GM21515 (cell line): ENCODE results near the gene MYT1.
A peak's percentile ranks its signal among the peaks of the same experiment; 100 is the strongest.
"Not testable (repeated sequence)": the region's sequence is repeated elsewhere in the genome, so short reads cannot be mapped to it uniquely, and the experiment has no call there.

Source experiments
- ATAC-seq: cut with Tn5 transposase; IDR thresholded peaks from one replicate; pipeline ENCODE4 v1.9.1; 2021; ENCODE audit not compliant: unreplicated experiment

MYT1 gene

DNA sequence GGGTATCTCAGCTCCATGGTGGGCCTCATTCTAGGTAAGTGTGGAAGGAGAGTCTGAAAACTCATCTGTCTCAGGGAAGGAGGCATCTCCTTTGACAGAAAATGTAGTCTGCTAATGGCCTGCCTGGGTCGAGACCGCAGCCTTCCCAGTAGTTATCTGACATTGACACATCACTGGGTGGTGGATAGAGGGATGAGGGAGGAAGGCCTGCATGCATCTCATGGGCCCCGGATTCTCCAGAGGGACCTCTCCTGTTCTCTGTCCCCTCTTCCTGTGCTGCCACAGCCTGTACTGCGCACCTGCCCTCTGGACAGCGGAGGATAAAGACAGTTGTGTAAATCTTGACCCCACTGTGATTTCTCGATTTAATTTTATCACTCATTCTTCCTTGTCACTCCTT is 96.0 kb downstream of the MYT1 start:
- no peak for ATAC-seq

DNA sequence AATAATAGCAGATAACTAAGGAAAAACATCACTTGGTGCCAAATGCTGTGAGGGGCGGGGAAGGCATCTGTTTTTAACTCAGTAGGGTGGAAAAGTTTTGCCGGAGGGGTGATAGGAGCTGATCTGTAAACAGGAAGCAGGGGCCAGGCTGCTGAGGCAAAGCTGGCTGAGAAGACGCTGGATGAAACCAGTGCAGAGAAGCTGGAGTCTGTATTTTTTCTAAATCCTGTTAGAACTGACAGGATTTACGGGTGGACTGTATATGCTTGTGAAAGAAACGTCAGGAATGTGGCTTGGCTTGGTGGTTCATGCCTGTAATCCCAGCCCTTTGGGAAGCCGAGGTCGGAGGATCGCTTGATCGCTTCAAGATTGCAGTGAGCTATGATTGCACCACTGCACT is 96.9 kb downstream of the MYT1 start:
- no peak for ATAC-seq

DNA sequence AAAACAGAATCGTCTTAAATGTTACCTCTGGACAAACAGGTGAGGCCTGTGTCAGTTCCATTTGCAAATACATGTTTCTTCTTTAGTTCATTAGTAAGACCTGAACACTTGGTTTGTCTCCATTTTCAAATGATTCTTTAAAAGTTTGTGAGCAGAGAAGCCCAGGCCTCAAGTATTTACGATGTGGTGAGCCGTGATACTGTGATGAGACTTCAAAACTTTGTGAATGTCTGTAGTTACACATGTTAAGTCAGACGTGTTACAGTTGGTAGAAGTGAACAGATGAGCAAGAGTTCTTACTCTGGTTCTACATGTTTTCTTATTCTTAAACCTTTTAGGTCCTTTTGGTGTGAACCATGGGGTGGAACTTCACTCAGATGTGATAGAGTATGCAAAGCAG is 99.8 kb downstream of the MYT1 start:
- ATAC-seq: no peak

DNA sequence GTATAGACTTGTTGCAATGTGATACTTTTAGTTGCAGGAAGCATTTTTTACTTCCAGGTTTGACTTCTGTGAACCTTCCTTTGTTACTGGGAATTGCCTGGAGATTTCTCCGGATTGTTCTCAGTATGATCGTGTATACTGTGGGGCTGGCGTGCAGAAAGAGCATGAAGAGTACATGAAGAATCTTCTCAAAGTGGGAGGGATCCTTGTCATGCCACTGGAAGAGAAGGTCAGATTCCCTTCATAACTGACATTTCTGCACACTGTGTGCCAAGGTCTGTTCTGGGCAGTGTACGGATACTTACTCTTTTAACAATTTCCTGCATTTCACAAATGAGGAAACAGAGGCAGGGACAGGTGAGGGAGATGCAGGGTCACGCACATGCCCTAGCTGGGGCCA is 100.9 kb downstream of the MYT1 start:
- no peak for ATAC-seq

DNA sequence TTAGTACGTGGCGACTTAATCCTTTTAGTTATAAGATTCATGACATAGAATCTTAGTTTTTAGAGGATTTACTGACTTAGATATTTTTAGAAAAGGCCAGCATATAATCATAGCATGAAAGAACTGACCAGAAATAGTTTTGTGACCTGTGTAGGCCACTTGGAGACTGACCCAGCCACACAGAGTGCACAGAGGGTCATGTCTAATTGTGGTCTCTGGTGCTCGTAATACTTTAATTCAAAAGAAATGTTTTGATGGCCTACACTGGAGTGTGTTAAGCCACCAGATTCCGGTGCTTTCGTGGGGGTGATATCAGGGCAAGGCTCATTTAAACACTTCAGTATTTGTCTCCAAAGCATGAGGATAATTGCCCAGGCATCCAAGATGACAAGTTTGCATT is 102.7 kb downstream of the MYT1 start:
- ATAC-seq: no peak

- no peak for ATAC-seq
Measured at GRCh38 chr20:64268174-64268573, 103.9 kb downstream of the MYT1 start.

GRCh38 chr20:64269604-64270411 is 105.6 kb downstream of the MYT1 start:
- no peak for ATAC-seq

DNA sequence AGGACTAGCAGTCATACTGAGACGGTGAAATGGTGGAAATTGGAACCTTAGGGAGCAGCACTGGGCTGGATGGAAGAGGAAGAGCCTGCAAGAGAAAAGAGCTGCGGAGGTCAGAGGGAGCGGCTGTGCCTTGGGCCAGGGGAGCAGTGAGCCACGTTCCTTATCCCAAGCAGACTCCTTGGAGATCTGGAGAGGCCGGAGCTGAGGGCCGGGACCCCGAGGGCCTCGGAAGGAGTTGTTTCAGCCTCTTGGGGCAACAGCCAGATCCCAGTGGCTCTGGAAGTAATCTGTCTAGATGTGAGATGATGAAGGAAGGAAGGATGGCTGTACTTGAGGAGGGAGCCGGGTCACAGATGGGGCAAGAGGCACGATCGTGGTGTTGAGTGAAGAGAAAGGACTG is 107.4 kb downstream of the MYT1 start:
- ATAC-seq: no peak

DNA sequence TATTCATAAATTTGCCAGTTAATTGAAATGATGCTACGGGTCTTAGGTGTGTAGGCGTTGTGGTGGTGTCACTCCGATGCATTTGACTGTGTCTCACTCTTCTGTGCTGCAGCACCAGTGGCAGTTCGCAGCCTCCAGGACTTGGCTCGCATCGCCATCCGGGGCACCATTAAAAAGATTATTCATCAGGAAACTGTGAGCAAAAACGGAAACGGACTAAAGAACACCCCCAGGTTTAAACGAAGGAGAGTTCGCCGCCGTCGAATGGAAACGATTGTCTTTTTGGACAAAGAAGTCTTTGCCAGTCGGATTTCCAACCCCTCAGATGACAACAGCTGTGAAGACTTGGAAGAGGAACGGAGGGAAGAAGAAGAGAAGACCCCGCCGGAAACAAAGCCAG is 108.9 kb downstream of the MYT1 start:
- ATAC-seq: no peak

- ATAC-seq: no peak
Measured at GRCh38 chr20:64276817-64277216, 112.6 kb downstream of the MYT1 start.

- ATAC-seq: no peak
Measured at GRCh38 chr20:64277571-64278316, 113.5 kb downstream of the MYT1 start.

DNA sequence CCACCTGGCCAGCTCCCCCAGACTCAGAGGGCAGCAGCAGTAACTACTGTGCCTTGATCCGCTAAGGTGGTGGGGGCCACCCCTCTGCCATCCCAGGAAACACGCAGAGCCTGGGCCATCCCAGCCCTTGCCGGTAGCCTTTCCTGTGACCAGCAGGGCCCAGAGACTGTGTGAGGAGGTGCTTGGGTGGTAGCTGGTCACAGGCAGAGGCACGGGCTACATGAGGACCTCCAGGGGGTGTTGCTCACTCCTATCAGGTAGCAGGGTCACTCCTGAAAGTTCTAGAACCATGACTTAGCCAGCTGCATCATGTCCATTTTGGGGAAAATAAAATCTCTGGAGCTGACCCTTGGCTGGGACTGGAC is 114.0 kb downstream of the MYT1 start:
- ATAC-seq: no peak

DNA sequence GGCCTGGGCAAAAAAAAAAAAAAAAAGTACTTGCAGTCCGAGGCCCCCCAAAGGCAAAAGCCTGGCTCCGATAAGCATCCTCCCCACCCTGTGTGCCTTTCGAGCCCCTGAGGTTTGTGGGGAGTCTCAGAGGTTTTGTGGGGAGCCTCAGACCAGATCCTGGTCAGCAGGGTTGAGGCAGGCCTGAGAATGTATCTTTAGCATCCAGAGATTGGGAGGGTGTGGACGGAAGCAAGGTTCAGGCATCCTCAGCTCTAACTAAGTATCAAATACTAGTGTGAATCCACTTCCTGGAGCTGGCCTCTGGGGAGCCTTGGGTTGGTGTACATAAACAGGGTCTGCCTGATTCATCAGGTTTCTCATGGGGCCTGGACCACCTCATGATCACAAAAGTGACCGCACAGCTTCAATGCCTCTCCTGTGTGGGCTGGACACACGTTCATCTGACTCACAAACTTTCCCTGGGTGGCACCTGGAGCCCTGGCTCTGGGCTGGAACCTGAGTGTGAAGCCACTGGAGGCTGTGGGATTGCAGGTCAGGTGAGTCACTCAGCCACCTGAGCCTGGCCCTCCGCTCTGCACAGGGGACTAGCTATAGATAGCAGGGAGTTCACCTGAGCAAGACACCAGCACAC is 115.7 kb downstream of the MYT1 start:
- ATAC-seq: no peak

- ATAC-seq: no peak
Measured at GRCh38 chr20:64280460-64280843, 116.2 kb downstream of the MYT1 start.

DNA sequence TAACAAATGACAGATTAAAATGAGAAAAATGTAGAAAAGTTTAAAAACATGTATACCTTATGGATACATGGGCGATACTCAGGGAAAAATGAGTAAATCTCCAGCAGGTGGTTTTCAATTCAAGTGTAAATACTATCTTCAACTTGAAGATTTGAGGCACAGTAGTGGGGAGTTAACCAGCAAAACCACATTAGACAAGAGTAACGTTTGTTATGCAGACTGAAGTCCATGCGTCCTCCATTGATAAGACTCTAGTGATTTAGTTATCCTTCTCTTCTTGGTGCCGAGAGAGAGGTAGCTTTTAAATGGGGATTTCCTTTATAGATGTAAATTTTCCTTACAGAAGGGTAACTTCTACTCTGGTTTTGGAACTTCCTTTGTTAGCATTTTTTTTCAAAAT is 119.4 kb downstream of the MYT1 start:
- ATAC-seq: no peak

DNA sequence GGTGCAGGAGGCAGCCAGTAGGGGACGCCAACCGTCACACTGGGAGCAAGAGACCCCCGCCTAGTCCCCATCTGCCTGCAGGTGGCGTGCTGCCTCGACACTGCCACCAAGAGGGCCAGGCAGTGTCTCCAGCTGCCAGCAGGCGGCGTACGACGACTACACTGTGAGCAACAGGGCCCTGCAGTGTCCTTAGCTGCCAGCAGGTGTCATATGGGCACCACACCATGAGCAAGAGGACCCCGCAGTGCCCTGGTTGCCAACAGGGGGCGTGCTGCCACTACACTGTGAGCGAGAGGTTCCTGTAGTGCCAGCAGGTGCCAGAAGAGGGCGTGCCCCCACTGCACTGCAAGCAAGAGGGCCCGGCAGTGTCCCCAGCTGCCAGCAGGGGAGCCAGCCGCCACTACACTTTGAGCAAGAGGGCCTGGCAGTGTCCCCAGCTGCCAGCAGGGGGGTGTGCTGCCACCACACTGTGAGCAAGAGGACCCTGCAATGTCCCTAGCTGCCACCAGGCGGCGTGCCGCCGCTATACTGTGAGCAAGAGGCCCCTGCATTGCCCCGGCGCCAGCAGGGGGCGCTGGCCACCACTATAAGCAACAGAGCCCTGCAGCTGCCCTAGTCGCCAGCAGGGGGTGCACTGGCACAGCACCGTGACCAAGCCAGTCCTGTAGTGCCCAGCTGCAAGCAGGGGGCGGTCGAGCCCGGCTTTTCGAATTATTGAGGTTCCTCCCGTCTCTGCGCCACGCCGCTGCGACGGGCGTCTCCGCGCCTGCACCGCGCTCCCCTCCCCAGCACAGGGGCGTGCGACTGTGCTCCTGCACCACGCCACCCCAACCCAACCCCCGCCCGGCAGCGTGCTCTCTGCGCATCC is 121.6 kb downstream of the MYT1 start:
- peak; percentile 92 for ATAC-seq

GRCh38 chr20:64286447-64287263 is 122.4 kb downstream of the MYT1 start:
- ATAC-seq: not testable (repeated sequence)

DNA sequence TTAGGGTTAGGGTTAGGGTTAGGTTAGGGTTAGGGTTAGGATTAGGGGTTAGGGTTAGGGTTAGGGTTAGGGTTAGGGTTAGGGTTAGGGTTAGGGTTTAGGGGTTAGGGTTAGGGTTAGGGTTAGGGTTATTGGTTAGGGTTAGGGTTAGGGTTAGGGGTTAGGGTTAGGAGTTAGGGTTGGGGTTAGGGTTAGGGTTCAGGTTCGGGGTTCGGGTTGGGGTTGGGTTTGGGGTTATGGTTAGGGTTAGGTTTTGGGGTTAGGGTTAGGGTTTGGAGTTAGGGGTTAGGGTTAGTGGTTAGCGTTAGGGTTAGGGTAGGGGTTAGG is 123.0 kb downstream of the MYT1 start:
- not testable (repeated sequence) for ATAC-seq
